DOHH2 (cell line): ENCODE data around the gene ZNF135.

Experiments used
- EZH2phosphoT487 ChIP-seq: fragments of 200-600 bp; sonication (generic); IDR thresholded peaks from 2 replicates; pipeline ENCODE4 v1.6.1; 2017; ENCODE audit warnings: borderline replicate concordance, mild to moderate bottlenecking, antibody characterized with exemption, low read length, moderate library complexity, mixed read lengths
- TF ChIP-seq, protein P1 (sequence below): fragments of 200-600 bp; sonication (generic); IDR thresholded peaks from one replicate; pipeline ENCODE4 v1.5.1; 2014; ENCODE audit warnings: antibody characterized with exemption, mild to moderate bottlenecking, low read depth, low read length; ENCODE audit not compliant: poor library complexity, severe bottlenecking

DNA sequence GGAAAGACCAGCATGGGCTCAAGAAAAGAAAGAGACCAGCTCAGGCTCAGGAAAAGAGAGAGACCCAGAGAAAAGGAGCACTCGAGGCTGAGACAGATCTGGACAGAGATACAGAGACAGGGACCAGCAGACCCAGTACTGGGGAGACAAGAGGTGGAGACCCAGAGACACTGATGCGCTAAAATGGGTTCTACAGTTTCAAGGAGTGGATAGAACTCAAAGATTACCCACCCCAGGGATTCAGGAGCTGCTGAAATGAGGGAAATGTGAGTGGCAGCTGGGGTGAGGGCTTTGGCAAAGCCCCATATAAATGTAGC lies 39.6 kb downstream of the ZNF135 start:
- TF ChIP-seq, protein P1, sequence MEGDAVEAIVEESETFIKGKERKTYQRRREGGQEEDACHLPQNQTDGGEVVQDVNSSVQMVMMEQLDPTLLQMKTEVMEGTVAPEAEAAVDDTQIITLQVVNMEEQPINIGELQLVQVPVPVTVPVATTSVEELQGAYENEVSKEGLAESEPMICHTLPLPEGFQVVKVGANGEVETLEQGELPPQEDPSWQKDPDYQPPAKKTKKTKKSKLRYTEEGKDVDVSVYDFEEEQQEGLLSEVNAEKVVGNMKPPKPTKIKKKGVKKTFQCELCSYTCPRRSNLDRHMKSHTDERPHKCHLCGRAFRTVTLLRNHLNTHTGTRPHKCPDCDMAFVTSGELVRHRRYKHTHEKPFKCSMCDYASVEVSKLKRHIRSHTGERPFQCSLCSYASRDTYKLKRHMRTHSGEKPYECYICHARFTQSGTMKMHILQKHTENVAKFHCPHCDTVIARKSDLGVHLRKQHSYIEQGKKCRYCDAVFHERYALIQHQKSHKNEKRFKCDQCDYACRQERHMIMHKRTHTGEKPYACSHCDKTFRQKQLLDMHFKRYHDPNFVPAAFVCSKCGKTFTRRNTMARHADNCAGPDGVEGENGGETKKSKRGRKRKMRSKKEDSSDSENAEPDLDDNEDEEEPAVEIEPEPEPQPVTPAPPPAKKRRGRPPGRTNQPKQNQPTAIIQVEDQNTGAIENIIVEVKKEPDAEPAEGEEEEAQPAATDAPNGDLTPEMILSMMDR = no peak
- TF ChIP-seq EZH2phosphoT487 = no peak
